GM19452 (cell line): Measurements from ENCODE around the gene AFAP1.

Experiments used
- ATAC-seq: cut with Tn5 transposase; IDR thresholded peaks from one replicate; pipeline ENCODE4 v1.9.1; 2021; ENCODE audit not compliant: unreplicated experiment

AFAP1 gene

GRCh38 chr4:7774301-7775294 lies 165.1 kb downstream of the AFAP1 start:
- no peak for ATAC-seq

DNA sequence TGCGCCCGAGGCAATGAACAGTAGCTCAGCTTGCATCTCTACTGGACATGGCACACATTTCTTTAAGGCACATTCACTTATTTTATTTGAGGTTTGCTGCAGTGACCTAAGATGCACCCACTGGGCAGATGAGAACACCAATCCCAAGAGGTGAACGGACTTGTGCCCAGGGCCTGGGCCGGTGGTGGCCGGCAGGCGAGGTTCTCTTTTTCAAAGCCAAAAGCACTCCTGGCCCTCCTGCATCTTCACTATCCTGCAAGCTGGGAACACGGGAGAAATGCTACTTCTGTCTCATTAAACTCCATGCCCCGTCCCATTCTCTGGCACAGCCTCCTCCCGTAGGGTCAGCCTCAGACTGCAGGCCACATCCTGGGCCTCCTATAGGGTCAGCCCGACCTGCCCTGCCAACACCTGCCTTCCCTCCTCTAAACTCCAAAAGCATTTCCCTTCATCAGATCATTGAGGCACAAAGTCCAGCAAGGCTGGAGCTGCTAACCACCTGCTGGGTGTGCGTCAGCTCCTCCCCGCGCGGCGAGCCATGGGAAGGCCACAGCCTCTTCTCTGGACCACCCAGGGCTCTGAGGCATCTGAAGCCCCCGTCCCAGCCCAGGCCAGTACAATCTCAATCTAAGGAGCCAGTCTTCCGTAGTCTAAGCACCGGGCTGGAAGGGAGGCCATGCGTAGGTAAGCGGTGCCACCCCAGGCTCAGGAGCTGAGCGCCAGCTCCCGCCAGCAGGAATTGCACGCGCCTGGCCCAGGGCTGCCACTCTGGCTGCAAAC lies 166.1 kb downstream of the AFAP1 start:
- ATAC-seq = no peak

- ATAC-seq = no peak
Measured at GRCh38 chr4:7772711-7773385, 166.8 kb downstream of the AFAP1 start.

GRCh38 chr4:7771541-7772507 lies 167.8 kb downstream of the AFAP1 start:
- ATAC-seq = peak; percentile 94

DNA sequence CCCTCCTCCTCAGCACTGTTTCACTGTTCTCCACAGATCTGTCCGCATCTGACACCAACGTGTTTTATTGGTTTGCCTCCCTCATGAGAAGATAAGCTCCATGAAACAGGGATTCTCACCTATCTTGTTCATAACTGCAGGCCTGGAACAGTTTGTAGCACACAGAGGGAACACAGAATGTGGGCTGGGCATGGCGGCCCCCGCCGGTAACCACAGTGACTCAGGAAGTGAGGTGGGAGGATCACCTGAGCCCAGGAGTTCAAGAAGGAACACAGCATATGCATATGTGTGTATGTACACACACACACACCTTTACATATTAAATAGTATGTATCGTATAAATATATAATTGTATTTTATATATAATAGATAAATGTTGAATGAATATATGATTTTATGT lies 168.6 kb downstream of the AFAP1 start:
- no peak for ATAC-seq

- ATAC-seq = no peak
Measured at GRCh38 chr4:7770224-7771050, 169.2 kb downstream of the AFAP1 start.

GRCh38 chr4:7769396-7770223 lies 170.1 kb downstream of the AFAP1 start:
- ATAC-seq = no peak

DNA sequence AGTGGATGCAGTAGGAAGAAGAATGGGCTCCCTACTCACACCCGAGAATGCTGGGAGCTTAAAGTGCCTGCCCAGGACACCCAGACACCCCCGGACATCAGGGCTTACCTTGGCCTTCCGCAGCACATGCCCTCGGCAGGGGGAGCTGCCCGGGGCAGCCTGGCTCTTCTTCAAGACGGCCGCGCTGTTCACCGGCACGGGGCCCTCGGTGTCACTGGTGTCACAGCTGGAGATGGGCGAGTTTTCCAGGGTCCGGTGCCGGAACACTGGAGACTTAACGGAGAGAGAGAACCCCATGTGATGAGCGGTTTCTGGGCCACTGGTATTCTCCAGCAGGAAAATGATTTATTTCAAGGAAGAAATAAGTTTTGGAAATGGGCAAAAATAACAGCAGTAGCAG lies 170.9 kb downstream of the AFAP1 start:
- ATAC-seq = no peak

DNA sequence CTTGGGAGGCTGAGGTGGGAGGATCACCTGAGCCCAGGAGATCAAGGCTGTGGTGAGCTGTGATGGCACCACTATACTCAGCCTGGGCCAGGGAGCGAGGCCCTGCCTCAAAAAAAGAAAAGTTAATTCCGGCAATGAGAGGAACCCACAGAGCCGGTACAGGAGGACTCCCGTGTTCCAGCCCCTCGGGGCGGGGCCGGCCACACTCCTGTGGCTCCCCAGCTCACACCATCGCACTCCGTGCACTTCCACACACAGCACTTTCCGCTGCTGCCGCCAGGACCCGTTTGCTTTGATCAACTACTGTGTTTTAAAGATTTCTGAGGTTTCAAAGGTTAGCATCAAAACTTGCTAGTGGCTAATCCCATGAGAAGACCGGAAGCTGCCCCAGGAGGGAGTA lies 171.7 kb downstream of the AFAP1 start:
- ATAC-seq = no peak

GRCh38 chr4:7767526-7767925 lies 172.1 kb downstream of the AFAP1 start:
- ATAC-seq = no peak

DNA sequence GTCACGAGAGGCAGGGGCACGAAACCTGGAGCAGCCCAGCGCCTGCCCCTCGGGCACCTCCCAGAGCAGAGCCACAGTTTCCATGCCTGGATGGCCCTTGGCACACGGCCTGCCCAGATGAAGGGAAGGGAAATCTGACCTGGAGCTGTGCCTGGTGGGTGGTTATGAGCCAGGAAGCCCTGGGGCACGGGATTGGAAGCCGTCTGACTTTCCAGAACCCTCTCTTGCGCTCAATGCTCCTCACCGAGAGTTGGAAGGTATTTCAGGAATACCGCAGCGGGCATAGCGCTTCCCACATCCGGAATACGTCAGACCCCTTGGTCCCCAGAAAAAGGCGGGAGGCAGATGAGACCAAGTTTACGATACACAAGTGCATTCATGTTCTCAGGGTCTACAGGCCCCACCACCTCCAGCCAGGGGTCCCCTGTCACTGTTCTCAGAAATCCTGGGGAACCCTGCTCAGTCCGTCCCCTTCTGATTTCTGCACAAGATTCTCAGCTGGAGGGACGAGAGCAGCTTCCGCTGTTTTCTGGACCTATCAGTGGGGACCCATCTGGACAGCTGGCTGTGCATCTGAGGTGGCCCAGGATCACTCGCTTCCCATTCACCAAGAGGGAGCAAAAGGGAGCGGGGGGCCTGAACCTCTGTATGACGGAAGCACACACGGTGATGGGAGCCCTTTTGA lies 172.9 kb downstream of the AFAP1 start:
- ATAC-seq = no peak

DNA sequence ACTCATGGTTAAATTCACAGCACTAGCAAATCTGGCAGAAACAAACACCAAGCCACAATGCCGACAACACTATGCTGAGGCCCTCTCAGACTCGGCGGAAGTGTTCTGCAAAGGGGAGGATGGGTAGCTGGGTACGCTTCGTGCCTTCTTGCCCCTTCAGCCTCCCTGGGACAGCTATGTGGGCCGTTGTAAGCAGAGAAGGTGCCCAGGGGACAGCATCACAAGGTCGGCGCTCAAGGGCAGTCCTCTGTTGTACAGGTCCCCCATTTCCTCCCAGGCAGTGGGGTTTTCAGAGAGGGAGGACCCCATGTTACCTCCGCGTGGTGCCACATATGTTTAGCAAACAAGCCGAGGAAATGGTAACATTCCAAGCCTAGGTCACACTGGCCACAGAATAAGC lies 173.6 kb downstream of the AFAP1 start:
- ATAC-seq = no peak

DNA sequence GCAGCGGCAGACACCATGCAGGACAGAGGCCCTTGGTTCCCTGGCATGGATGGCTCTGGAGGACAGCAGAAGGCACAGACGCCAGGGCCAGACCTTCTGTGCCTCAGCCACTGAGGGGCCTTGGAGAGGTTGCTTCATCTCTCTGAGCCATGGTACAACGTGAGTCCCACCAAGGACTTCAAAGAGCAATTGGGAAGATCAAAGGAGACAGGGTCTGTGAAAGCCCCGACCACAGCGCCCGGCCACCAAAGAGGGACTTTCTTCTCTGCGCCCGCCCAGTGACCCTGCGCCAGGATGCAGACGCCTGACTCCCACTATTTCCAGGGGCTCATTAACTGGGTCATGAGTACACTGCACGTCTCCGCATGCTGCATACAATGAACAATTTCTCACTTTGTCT lies 174.0 kb downstream of the AFAP1 start:
- ATAC-seq = no peak

DNA sequence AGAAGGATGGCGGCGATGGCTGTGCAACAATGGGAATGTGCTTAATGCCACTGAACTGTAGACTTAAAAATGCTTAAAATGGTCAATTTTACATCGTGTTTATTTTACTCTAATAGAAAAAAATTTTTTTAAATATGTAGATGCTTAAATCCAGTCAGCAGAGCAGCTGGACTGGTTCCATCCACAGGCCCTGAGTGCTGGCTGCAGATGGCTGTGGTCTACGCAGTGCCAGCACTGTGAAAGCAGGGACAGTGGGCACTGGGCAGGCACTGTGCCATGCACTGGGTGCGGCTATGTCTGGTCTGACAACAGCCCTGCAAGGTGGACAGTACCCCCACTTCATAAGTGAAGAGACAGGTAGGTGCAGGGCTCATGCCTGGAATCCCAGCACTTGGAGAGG lies 175.2 kb downstream of the AFAP1 start:
- ATAC-seq = no peak

DNA sequence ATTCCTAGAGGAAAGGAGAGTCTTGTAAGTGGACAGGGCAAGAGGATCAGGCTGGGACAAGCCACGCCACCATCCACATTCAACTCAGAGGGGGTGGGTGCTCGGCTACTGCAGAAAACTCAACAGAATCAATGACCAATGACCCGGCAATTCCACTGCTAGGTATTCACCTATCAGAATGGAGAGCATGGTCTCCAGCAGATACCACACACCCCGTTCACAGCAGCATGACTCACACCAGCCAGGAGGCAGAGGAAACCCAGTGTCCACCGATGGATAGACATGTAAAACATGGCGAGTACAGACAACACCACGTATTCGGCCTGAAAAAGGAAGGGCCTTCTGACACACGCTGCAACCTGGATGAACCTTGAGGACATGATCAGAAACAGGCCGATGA lies 175.9 kb downstream of the AFAP1 start:
- no peak for ATAC-seq

DNA sequence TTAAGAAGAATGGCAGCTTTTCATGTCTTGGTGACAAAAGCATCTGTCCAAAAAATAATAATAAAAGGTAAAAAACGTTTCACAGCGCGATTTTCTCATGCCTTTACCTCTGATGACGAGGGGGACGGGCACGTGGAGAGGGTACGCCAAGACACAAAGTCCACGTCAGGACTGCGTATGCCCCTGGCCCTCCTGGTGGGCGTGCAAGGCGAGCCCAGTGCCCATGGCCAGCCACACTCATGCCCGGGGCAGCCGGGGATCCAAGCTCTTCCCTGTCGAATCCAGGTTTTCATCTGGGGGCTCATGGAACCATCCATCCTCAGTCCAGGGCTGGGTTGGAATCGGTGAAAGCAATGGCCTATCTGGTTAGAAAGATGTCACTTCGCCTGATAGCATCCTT lies 176.6 kb downstream of the AFAP1 start:
- no peak for ATAC-seq

GRCh38 chr4:7762376-7763030 lies 177.2 kb downstream of the AFAP1 start:
- ATAC-seq = no peak
